Measurements from ENCODE around the gene ABCC10.
"Not testable (repeated sequence)": the region's sequence is repeated elsewhere in the genome, so short reads cannot be mapped to it uniquely, and the experiment has no call there.

The ABCC10 gene

DNA sequence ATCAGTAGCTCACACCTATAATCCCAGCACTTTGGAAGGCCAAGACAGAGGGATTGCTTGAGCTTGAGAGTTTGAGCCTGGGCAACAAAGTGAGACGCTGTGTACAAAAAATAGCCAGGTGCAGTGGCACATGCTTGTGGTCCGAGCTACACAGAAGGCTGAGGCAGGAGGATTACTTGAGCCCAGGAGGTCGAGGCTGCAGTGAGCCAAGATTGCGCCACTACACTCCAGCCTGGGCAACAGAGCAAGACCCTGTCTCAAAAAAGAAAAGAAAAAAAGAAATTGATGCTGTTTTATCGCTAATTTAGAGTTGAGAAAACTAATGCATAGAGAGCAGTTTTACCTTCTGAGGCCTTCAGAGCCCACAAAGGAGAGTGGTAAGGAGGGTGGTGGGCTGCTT, 71.0 kb downstream of the ABCC10 start:
- not testable (repeated sequence) for DNase-seq (ENCODE audit: low read depth)

DNA sequence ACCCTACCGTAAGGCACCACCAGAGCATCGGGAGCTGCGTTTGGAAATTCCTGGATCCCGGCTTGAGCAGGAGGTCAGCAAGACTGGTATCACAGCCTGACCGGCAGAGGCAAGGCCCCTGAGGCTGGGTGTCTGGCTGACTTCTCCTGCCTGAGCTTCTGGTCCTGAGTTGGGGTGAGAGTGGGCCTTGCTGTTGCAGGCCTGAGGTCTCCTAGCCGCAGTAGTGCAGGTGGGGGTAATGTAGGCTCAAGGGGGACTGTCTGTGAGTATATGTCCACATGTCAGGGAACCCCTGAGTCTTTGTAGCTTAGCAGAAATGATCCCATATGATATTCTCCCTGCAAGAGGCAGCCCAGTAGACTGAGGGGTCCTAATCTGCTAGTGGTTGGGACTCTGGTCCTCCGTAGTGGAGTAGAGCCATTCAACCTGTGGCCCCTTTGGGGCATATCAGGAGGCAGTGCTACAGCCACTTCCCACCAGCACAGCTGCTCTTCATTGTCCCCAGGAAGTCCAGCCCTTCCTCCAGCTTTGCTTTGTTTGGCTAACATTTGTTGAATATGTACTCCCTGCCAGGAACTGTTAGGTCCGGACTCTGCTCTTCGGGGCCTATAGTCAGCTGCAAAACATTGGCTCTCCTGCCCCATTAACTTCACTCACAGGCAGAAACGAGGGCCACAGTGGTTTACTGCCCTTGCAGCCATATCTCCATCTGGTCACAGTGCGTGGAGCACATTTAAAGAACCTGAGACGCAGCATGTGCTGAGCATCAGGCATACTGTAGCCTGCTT, 71.9 kb downstream of the ABCC10 start:
- DNase-seq (ENCODE audit: low read depth): no peak

Measured in stimulated activated CD8-positive, alpha-beta memory T cell treated with anti-CD3 and anti-CD28 coated beads, Interleukin-15, amount 100 ng/mL, for 24 hours (primary cell).